ENCODE results near the gene SNX4. TPM values are rescaled to one million over a fixed set of nuclear protein-coding genes. Genes with fewer than 3 reads are reported as not detected.

The SNX4 gene
- total and polyA plus RNA-seq, 2 of the 8 experiments (the other 6 are each of a cell fraction or from before 2014, with no cell fraction given) = 7.2 to 23.1 TPM

DNA sequence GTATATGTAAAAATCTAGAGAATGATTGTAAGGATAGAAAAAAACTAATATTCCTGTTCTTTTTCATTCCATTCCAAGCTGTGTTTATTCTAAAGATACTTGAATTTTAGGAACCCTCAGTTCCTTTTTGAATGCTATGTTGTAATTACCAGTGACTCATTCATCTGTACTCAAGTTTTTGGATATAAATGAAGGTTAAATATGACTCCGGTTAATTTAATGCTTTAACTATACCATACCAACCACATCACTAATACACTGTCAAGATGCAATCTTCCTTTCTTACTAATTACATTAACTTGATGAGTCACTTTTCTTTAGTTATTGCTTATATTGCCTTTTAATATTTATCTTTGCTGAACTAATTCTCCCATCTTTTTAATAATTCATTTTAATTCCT is 76.1 kb downstream of the SNX4 start (continued):
- TF ChIP-seq, protein P1, sequence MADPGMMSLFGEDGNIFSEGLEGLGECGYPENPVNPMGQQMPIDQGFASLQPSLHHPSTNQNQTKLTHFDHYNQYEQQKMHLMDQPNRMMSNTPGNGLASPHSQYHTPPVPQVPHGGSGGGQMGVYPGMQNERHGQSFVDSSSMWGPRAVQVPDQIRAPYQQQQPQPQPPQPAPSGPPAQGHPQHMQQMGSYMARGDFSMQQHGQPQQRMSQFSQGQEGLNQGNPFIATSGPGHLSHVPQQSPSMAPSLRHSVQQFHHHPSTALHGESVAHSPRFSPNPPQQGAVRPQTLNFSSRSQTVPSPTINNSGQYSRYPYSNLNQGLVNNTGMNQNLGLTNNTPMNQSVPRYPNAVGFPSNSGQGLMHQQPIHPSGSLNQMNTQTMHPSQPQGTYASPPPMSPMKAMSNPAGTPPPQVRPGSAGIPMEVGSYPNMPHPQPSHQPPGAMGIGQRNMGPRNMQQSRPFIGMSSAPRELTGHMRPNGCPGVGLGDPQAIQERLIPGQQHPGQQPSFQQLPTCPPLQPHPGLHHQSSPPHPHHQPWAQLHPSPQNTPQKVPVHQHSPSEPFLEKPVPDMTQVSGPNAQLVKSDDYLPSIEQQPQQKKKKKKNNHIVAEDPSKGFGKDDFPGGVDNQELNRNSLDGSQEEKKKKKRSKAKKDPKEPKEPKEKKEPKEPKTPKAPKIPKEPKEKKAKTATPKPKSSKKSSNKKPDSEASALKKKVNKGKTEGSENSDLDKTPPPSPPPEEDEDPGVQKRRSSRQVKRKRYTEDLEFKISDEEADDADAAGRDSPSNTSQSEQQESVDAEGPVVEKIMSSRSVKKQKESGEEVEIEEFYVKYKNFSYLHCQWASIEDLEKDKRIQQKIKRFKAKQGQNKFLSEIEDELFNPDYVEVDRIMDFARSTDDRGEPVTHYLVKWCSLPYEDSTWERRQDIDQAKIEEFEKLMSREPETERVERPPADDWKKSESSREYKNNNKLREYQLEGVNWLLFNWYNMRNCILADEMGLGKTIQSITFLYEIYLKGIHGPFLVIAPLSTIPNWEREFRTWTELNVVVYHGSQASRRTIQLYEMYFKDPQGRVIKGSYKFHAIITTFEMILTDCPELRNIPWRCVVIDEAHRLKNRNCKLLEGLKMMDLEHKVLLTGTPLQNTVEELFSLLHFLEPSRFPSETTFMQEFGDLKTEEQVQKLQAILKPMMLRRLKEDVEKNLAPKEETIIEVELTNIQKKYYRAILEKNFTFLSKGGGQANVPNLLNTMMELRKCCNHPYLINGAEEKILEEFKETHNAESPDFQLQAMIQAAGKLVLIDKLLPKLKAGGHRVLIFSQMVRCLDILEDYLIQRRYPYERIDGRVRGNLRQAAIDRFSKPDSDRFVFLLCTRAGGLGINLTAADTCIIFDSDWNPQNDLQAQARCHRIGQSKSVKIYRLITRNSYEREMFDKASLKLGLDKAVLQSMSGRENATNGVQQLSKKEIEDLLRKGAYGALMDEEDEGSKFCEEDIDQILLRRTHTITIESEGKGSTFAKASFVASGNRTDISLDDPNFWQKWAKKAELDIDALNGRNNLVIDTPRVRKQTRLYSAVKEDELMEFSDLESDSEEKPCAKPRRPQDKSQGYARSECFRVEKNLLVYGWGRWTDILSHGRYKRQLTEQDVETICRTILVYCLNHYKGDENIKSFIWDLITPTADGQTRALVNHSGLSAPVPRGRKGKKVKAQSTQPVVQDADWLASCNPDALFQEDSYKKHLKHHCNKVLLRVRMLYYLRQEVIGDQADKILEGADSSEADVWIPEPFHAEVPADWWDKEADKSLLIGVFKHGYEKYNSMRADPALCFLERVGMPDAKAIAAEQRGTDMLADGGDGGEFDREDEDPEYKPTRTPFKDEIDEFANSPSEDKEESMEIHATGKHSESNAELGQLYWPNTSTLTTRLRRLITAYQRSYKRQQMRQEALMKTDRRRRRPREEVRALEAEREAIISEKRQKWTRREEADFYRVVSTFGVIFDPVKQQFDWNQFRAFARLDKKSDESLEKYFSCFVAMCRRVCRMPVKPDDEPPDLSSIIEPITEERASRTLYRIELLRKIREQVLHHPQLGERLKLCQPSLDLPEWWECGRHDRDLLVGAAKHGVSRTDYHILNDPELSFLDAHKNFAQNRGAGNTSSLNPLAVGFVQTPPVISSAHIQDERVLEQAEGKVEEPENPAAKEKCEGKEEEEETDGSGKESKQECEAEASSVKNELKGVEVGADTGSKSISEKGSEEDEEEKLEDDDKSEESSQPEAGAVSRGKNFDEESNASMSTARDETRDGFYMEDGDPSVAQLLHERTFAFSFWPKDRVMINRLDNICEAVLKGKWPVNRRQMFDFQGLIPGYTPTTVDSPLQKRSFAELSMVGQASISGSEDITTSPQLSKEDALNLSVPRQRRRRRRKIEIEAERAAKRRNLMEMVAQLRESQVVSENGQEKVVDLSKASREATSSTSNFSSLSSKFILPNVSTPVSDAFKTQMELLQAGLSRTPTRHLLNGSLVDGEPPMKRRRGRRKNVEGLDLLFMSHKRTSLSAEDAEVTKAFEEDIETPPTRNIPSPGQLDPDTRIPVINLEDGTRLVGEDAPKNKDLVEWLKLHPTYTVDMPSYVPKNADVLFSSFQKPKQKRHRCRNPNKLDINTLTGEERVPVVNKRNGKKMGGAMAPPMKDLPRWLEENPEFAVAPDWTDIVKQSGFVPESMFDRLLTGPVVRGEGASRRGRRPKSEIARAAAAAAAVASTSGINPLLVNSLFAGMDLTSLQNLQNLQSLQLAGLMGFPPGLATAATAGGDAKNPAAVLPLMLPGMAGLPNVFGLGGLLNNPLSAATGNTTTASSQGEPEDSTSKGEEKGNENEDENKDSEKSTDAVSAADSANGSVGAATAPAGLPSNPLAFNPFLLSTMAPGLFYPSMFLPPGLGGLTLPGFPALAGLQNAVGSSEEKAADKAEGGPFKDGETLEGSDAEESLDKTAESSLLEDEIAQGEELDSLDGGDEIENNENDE (IDR thresholded peaks at IDR 0.05; ENCODE audit: insufficient replicate concordance, low read length) = no peak
- no peak for TF ChIP-seq POU5F1 (IDR thresholded peaks at IDR 0.05; ENCODE audit: low read depth, low read length)
- no peak for TF ChIP-seq BCL11A (IDR thresholded peaks at IDR 0.05; ENCODE audit: low read depth in 2 of 2, low read length in 2 of 2)
- no peak for TF ChIP-seq CHD2 (IDR thresholded peaks at IDR 0.05; ENCODE audit: low read length)
- TF ChIP-seq TCF12 (IDR thresholded peaks at IDR 0.05; ENCODE audit: low read depth, low read length) = no peak
- TF ChIP-seq MAFK (IDR thresholded peaks at IDR 0.05; ENCODE audit: low read depth, low read length) = no peak
